GM12878 (cell line): ENCODE results near the gene B3GNT9. TPM values are rescaled to one million over a fixed set of nuclear protein-coding genes. Genes with fewer than 3 reads are reported as not detected.

ENCODE experiments used
- ATAC-seq: fragments of 200-7000 bp; cut with Tn5 transposase; 3 replicates; pipeline ENCODE4 v1.9.1; 2020; ENCODE audit warnings: mild to moderate bottlenecking, moderate library complexity
- BruUV-seq: library from RNA; stranded (reverse); fragments of 400-500 nt; replicated peaks from 2 replicates; lab custom pipeline; 2021; lab: Mats Ljungman, UMichigan
- CTCF ChIA-PET: fragments of 300-600 bp; sonication (Branson Sonifier 250); formaldehyde crosslinking; extraction: SDS; loops from one replicate; lab custom pipeline; 2021; ENCODE audit warnings: inconsistent platforms; lab: Yijun Ruan, JAX
- POLR2A ChIA-PET: fragments of 350-600 bp; formaldehyde crosslinking; extraction: SDS; loops from one replicate; lab custom pipeline; 2021; ENCODE audit warnings: inconsistent platforms; lab: Charles Lee
- RAD21 ChIA-PET: fragments of 300-600 bp; sonication (Branson Sonifier 250); formaldehyde crosslinking; loops from one replicate; lab custom pipeline; 2023; ENCODE audit warnings: antibody characterized with exemption; ENCODE audit not compliant: unreplicated experiment; lab: Charles Lee
- SMC1A ChIA-PET: fragments of 300-600 bp; sonication (Branson Sonifier 250); formaldehyde crosslinking; loops from one replicate; lab custom pipeline; 2023; ENCODE audit not compliant: unreplicated experiment, uncharacterized antibody; lab: Charles Lee
- DNase-seq: peaks from one replicate; pipeline ENCODE4 v3.0.0-alpha.2; 2011; ENCODE audit warnings: low read depth, low spot score
- FAIRE-seq: peaks from 3 replicates; lab custom pipeline; 2011; peaks lifted over from hg19 to GRCh38; lab: Jason Lieb, UNC
- H2AFZ ChIP-seq: 2 replicates; pipeline ENCODE4 v1.6.0; 2011; ENCODE audit warnings: low read depth, low read length, control low read depth; ENCODE audit not compliant: control insufficient read depth
- H3K27ac ChIP-seq: 2 replicates; pipeline ENCODE4 v1.5.1; 2011; ENCODE audit warnings: control low read depth; ENCODE audit not compliant: control insufficient read depth, insufficient read depth
- H3K27me3 ChIP-seq, 2 experiments: replicated peaks in 1 of 2; 2 replicates each; pipeline versions ENCODE4 v1.6.0 to v1.6.1; 2011; ENCODE audit warnings: low read length in 1 of 2; ENCODE audit not compliant: control insufficient read depth in 2 of 2, insufficient read depth in 2 of 2
- H3K36me3 ChIP-seq, 2 experiments: 2 replicates each; pipeline ENCODE4 v1.5.1; 2011; ENCODE audit warnings: low read length in 1 of 2; ENCODE audit not compliant: control insufficient read depth in 2 of 2, insufficient read depth in 2 of 2
- H3K4me1 ChIP-seq: 2 replicates; pipeline ENCODE4 v1.6.1; 2011; ENCODE audit warnings: mild to moderate bottlenecking, low read length, moderate library complexity, mixed read lengths; ENCODE audit not compliant: control insufficient read depth, insufficient read depth
- H3K4me2 ChIP-seq: 2 replicates; pipeline ENCODE4 v1.6.0; 2011; ENCODE audit warnings: control low read depth; ENCODE audit not compliant: control insufficient read depth, insufficient read depth
- H3K4me3 ChIP-seq: fragments of 200-600 bp; sonication (generic); 2 replicates; pipeline ENCODE4 v1.5.1; 2016
- H3K79me2 ChIP-seq: 2 replicates; pipeline ENCODE4 v1.6.0; 2011; ENCODE audit warnings: low read length; ENCODE audit not compliant: control insufficient read depth, insufficient read depth
- H3K9ac ChIP-seq: 2 replicates; pipeline ENCODE4 v1.8.0; 2011; ENCODE audit warnings: low read length, control low read depth, mixed read lengths; ENCODE audit not compliant: control insufficient read depth, insufficient read depth
- H3K9me3 ChIP-seq: replicated peaks from 3 replicates; pipeline ENCODE4 v1.5.1; 2011; ENCODE audit warnings: mild to moderate bottlenecking, low read length; ENCODE audit not compliant: control insufficient read depth, insufficient read depth
- H4K20me1 ChIP-seq: 2 replicates; pipeline ENCODE4 v1.6.0; 2011; ENCODE audit not compliant: control insufficient read depth, insufficient read depth
- BACH1 ChIP-seq: fragments of 450-650 bp; IDR thresholded peaks from 2 replicates; pipeline ENCODE4 v1.6.1; 2017; ENCODE audit warnings: mild to moderate bottlenecking, borderline replicate concordance
- E4F1 ChIP-seq: fragments of 450-650 bp; IDR thresholded peaks from 2 replicates; pipeline ENCODE4 v1.6.1; 2018; ENCODE audit warnings: borderline replicate concordance, mild to moderate bottlenecking; ENCODE audit not compliant: partially characterized antibody
- IKZF1 ChIP-seq: fragments of 450-650 bp; conservative IDR thresholded peaks from 2 replicates; pipeline ENCODE4 v1.6.1; 2017; ENCODE audit warnings: antibody characterized with exemption, mild to moderate bottlenecking
- LARP7 ChIP-seq: fragments of 450-650 bp; IDR thresholded peaks from 2 replicates; pipeline ENCODE4 v1.6.1; 2017; ENCODE audit warnings: mild to moderate bottlenecking
- MAX ChIP-seq: IDR thresholded peaks from 2 replicates; pipeline ENCODE4 v1.6.1; 2012; ENCODE audit warnings: low read depth, low read length, improper control_type of control experiment
- MXI1 ChIP-seq: fragments of 150-350 bp; IDR thresholded peaks from 2 replicates; pipeline ENCODE4 v1.6.1; 2011; ENCODE audit warnings: low read depth, mild to moderate bottlenecking, inconsistent platforms, low read length, improper control_type of control experiment
- NR2C1 ChIP-seq: fragments of 450-650 bp; IDR thresholded peaks from 2 replicates; pipeline ENCODE4 v1.6.1; 2017; ENCODE audit warnings: antibody characterized with exemption, mild to moderate bottlenecking, moderate library complexity
- NR2F1 ChIP-seq: fragments of 450-650 bp; conservative IDR thresholded peaks from 2 replicates; pipeline ENCODE4 v1.6.1; 2017; ENCODE audit warnings: mild to moderate bottlenecking
- POLR2A ChIP-seq: IDR thresholded peaks from 2 replicates; pipeline ENCODE4 v1.6.1; 2011; ENCODE audit warnings: low read depth, mild to moderate bottlenecking, low read length
- POLR2AphosphoS5 ChIP-seq: IDR thresholded peaks from 2 replicates; pipeline ENCODE4 v1.6.1; 2011; ENCODE audit warnings: mild to moderate bottlenecking, low read length, inconsistent platforms
- RAD21 ChIP-seq: IDR thresholded peaks from 2 replicates; pipeline ENCODE4 v1.6.1; 2011; ENCODE audit warnings: mild to moderate bottlenecking, low read depth, low read length, moderate library complexity; ENCODE audit not compliant: insufficient read depth
- SIX5 ChIP-seq: IDR thresholded peaks from 2 replicates; pipeline ENCODE4 v1.6.1; 2011; ENCODE audit warnings: mild to moderate bottlenecking, low read depth, low read length, moderate library complexity; ENCODE audit not compliant: severe bottlenecking
- SREBF2 ChIP-seq: IDR thresholded peaks from 2 replicates; pipeline ENCODE4 v1.6.1; 2012; ENCODE audit warnings: mild to moderate bottlenecking, low read length
- SUZ12 ChIP-seq: fragments of 200-600 bp; sonication (generic); IDR thresholded peaks from one replicate; pipeline ENCODE4 v1.6.1; 2018; ENCODE audit warnings: antibody characterized with exemption, mild to moderate bottlenecking; ENCODE audit not compliant: unreplicated experiment
- TARDBP ChIP-seq: IDR thresholded peaks from 2 replicates; pipeline ENCODE4 v1.6.1; 2016; ENCODE audit warnings: borderline replicate concordance
- USF1 ChIP-seq: IDR thresholded peaks from 2 replicates; pipeline ENCODE4 v1.6.1; 2011; ENCODE audit warnings: borderline replicate concordance, low read depth, mild to moderate bottlenecking, moderate library complexity, mixed read lengths, low read length; ENCODE audit not compliant: insufficient read depth; ENCODE audit errors: extremely low read length
- ZNF687 ChIP-seq: fragments of 450-650 bp; IDR thresholded peaks from 2 replicates; pipeline ENCODE4 v1.6.1; 2017; ENCODE audit warnings: mild to moderate bottlenecking, moderate library complexity
- WGBS: methylation state at CpG from one replicate; pipeline ENCODE4 v1.1.6; 2016; ENCODE audit warnings: low lambda C conversion rate; ENCODE audit not compliant: insufficient replicate concordance, insufficient coverage; ENCODE audit errors: missing lambda C conversion rate; 5-methylcytosine and 5-hydroxymethylcytosine counted together
- in situ Hi-C: fragments of 300-500 bp; cut with MboI; formaldehyde crosslinking; loops from 9 replicates; pipeline ENCODE4 v1.14.3; 2018; ENCODE audit warnings: mixed read lengths
- intact Hi-C: fragments of 100-400 bp; cut with micrococcal nuclease; formaldehyde crosslinking; loops from one replicate; pipeline ENCODE4 v1.14.2; 2022; ENCODE audit not compliant: unreplicated experiment
- polyA plus RNA-seq, 11 experiments: library from polyadenylated mRNA; depleted of rRNA in 4 of 11; unstranded in 6 of 11; stranded (reverse) in 5 of 11; fragments of >200 nt; fragmentation: Nextera tagmentation in 4 of 11; fragmentation: Illumina TruSeq in 1 of 11; extraction: Ambion mirVana in 4 of 11; extraction: Trizol in 1 of 11; gene quantifications; 1 replicate in 1 of 11; 2 replicates in 10 of 11; pipeline versions ENCODE4 v1.2.1 to v1.2.3, GENCODE V29; 2011 to 2016; ENCODE audit warnings: inconsistent platforms in 2 of 11, missing spikeins in 2 of 11, low read depth in 1 of 11
- total RNA-seq, 4 experiments: library from RNA; depleted of rRNA in 3 of 4; stranded (reverse); fragments of >200 nt in 3 of 4; fragmentation: Illumina TruSeq in 1 of 4; extraction: Trizol in 1 of 4; gene quantifications; 2 replicates each; pipeline versions ENCODE4 v1.2.1 to v1.2.3, GENCODE V29; 2013 to 2021

The B3GNT9 gene
- total and polyA plus RNA-seq, 10 of the 15 experiments (the other 5 are each of a cell fraction or from before 2014, with no cell fraction given) = 0.08 to 5.0 (median 1.9) TPM

DNA sequence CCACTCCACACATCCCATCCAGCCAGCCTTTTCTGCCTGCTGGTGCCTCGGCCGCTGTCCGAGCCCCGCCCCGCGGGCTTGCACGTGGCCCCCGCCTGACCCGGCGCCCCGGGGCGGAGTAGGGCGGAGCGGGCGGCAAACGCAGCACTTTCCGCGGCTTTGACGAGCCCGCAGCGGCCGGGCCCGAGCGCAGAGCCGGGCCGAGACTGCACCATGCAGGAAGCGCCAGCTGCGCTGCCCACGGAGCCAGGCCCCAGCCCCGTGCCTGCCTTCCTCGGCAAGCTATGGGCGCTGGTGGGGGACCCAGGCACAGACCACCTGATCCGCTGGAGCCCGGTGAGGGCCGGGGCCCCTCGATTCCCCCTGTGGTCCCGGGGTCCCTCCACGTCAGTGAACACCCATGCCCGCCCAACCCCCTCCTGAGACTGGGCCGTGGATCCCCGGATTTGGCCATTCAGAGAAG is 13.8 kb upstream of the B3GNT9 start, which contains the start of gene HSF4:
HSF4 (plus strand) TSS at position 147 of the 463 bp plus-strand sequence; CDS start at position 214, 67 bp downstream.
- in situ Hi-C loops (no loop called here), intact Hi-C loops (no loop called here)
- Histone ChIP-seq H3K27me3 (peaks cover 2 to 18% of the 10 kb centered on the region in 2 experiments), H3K79me2 (no peaks in the 10 kb centered on the region; the same call in 1 of the 2 replicates), H3K4me1 (peaks cover 42% of the 10 kb centered on the region), H3K27ac (no peak within 1 kb of the TSS), H4K20me1 (no peaks in the 10 kb centered on the region; the same call in 1 of the 2 replicates), H3K4me3 (peak within 1 kb of the TSS; percentile 53; the same call in 1 of the 2 replicates), H3K9ac (no peak within 1 kb of the TSS; the same call in 1 of the 2 replicates), H3K4me2 (peak within 1 kb of the TSS; percentile 83), H3K36me3 (no peaks in the 10 kb centered on the region), H3K9me3 (no peaks in the 10 kb centered on the region; the same call in 2 of the 3 replicates), H2AFZ (peak within 1 kb of the TSS; percentile 70)
- WGBS = 1% methylated on average over 12 of the region's 41 CpGs
- ChIA-PET POLR2A (interaction anchor here (8.2 kb wide), 1 partner anchor 8 kb away, joined by 137 read pairs; the partner anchor contains the start of gene NOL3), RAD21 (no interaction called here), SMC1A (no interaction called here), CTCF (no interaction called here)
- no peak for DNase-seq
- no peak for FAIRE-seq
- BruUV-seq = no TSS peak
- peak; percentile 2 for ATAC-seq
- no peak for TF ChIP-seq TARDBP
- 0 out of 2 replicates have a peak, but pooled peaks have one; percentile 22 for TF ChIP-seq LARP7
- peak; percentile 61; the same call in 1 of the 2 replicates for TF ChIP-seq MXI1
- TF ChIP-seq RAD21 = no peak
- peak; percentile 70 for TF ChIP-seq ZNF687
- TF ChIP-seq USF1 = peak; percentile 55
- TF ChIP-seq NR2C1 = 0 out of 2 replicates have a peak, but pooled peaks have one; percentile 17
- peak; percentile 72 for TF ChIP-seq NR2F1
- no peak for TF ChIP-seq POLR2AphosphoS5
- no peak for TF ChIP-seq POLR2A
- TF ChIP-seq SIX5 = no peak
- peak; percentile 37; the same call in 1 of the 2 replicates for TF ChIP-seq BACH1
- no peak for TF ChIP-seq E4F1
- peak; percentile 50; the same call in 1 of the 2 replicates for TF ChIP-seq MAX
- TF ChIP-seq IKZF1 = 0 out of 2 replicates have a peak, but pooled peaks have one; percentile 37
- TF ChIP-seq SREBF2 = no peak
- no peak for TF ChIP-seq SUZ12
